Epithelial cell of esophagus (primary cell): ENCODE measurements around the gene BORCS5.

Experiments
- DNase-seq: peaks from one replicate; pipeline ENCODE4 v3.0.0; 2010; ENCODE audit warnings: low read depth
- H3K4me3 ChIP-seq: 2 replicates; pipeline ENCODE4 v1.5.1; 2011; ENCODE audit warnings: mild to moderate bottlenecking, low read length, control low read depth
- TF ChIP-seq, protein P1 (sequence below): IDR thresholded peaks from 2 replicates; pipeline ENCODE4 v1.5.1; 2011; ENCODE audit warnings: low read depth, mild to moderate bottlenecking, low read length, control low read depth, inconsistent platforms; ENCODE audit not compliant: insufficient read depth; ENCODE audit errors: missing control alignments

BORCS5 gene

DNA sequence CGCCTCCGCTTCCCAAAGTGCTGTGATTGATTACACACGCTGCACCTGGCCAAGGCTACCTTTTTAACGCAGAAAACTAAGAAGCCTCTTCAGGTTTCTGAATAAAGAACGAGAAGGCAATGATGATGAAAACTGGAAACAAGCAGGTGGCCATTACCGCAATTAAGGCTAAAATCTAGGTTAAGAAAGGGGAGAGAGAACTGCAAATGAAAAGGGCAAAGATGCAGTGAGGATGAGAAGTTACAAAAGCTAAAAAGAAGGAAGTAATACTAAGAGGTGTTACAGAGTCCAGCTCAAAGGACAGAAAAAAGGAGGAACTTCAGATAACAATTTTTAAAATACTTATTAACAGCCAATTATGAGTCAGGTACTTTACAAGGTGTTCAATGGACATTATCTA is 126.1 kb downstream of the BORCS5 start:
- no peak overlapping the region for H3K4me3 ChIP-seq
- no peak for DNase-seq
- TF ChIP-seq, protein P1, sequence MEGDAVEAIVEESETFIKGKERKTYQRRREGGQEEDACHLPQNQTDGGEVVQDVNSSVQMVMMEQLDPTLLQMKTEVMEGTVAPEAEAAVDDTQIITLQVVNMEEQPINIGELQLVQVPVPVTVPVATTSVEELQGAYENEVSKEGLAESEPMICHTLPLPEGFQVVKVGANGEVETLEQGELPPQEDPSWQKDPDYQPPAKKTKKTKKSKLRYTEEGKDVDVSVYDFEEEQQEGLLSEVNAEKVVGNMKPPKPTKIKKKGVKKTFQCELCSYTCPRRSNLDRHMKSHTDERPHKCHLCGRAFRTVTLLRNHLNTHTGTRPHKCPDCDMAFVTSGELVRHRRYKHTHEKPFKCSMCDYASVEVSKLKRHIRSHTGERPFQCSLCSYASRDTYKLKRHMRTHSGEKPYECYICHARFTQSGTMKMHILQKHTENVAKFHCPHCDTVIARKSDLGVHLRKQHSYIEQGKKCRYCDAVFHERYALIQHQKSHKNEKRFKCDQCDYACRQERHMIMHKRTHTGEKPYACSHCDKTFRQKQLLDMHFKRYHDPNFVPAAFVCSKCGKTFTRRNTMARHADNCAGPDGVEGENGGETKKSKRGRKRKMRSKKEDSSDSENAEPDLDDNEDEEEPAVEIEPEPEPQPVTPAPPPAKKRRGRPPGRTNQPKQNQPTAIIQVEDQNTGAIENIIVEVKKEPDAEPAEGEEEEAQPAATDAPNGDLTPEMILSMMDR: no peak

DNA sequence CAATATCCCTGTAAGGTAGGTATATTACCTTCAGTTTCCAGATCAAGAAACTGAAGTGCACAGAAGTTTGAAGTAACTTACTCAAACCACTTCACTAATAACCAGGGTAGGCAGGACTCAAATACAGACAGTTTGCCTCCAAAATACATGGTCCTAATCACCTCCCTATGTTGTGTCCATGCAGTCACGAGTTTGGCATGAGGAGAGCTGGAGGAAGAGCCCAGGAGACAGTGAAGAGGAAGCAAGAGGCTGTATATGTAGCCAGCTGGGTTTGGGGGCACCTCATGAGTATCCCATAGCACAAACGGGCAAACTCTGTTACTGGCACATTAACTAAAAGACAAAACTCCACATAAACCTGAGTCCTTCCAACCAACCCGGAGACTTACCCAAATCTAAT is 126.6 kb downstream of the BORCS5 start:
- no peak for DNase-seq
- TF ChIP-seq, protein P1: no peak
- no peak overlapping the region for H3K4me3 ChIP-seq

DNA sequence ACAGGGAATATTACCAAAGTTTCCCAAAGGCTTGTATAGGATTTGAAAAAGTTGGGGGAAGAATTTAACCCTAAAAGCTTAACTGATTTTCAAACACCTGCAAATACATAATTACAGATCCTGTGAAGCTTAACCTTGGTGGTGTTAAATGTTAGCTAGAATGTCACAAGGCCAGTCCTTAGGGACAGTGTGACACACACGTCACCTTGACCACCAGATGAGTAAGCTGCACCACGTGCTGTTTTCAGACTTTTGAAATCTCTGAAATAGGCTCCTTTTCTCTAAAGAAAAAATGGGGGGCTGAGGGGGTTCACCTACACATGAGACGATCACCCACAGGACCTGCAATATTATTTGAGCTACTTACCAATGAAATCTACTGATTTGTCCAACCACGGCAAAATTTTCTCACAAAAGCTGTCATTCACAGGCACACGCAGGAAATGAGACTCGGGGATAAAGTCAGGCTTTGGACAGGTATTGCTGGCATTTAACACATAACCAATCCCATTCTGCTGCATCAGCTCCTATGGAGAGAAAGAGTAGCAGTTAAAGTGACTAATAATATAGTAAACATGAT is 129.9 kb downstream of the BORCS5 start:
- no peak for DNase-seq
- TF ChIP-seq, protein P1: no peak
- no peak overlapping the region for H3K4me3 ChIP-seq

DNA sequence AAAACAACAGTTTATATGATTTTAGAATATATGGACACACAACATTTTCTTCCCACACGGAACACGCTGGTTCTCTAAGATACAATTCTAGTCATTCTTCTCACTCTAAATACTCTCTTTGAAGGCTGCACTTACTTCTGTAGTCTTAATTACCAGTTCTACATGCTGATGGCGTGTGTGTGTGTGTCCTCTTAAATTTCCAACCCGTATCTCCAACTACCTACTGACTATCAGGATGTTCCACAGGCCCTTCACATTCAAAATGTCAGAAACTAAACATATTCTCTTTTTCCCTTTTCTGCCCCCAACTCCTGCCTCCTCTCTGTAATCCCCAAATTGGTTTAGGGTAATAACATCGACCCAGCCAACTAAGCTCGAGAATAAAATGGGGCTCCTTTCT is 130.6 kb downstream of the BORCS5 start:
- TF ChIP-seq, protein P1: no peak
- no peak overlapping the region for H3K4me3 ChIP-seq
- DNase-seq: no peak

DNA sequence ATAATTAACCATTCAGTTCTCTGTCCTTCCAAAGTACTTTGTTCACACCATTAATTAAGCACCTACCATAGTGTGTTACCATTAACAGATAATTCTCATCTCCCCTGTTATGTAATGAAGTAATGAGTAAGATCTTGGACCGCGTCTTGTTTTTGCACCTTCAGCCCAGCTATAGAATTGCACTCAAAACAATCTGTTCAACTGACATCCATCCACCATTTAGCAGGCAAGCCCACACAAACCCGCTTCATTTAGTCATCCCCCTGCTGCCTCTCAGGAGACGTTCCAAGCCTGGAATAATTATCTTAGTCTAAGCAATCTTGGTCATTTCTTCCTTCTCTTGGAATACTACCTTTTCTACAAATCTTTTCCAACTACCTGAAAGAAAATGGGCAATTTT is 131.4 kb downstream of the BORCS5 start:
- TF ChIP-seq, protein P1: no peak
- H3K4me3 ChIP-seq: no peak overlapping the region
- DNase-seq: no peak

DNA sequence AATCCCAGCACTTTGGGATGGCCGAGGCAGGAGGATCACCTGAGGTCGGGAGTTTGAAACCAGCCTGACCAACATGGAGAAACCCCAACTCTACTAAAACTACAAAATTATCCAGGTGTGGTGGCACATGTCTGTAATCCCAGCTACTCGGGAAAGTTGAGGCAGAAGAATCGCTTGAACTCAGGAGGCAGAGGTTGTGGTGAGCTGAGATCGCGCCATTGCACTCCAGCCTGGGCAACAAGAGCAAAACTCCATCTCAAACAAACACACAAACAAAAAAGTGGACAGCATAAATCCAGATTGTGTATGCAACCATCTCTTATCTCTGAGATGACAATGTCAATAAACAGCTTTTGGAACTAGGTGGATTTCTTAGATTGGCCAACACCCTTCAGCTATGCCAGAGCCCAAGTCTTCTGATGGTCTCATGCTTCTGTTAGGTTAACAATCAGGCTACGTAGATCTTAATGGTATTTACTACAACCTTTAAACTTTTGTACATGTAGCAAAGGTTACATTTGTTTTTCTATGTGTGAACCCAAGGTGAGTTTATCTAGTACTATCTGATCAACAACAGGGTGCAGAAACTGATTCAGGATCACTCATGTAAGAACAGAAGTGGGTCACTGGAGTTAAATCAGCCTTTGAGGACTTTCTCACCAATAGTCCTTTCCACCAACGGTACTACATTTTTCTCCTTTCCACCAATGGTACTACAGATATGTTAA is 132.1 kb downstream of the BORCS5 start:
- DNase-seq: no peak
- no peak overlapping the region for H3K4me3 ChIP-seq
- TF ChIP-seq, protein P1: no peak

DNA sequence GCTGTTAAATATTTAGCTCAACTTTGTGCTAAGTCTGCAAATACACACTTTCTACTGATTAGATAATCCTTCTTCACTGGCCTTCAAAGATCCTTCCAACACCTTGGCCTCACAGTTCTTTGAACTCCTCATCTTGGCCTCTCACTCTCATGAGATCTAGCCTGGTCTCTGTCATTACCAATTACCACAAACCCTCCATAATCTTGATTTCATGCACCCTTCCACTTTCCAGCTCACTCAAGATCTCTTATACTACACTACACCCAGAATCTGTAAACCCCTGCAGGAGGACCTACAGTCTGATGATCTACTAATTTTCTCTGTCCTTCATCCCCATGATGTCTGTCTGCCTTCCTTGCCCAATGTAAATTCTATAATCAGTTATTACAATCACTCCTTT is 134.7 kb downstream of the BORCS5 start:
- no peak overlapping the region for H3K4me3 ChIP-seq
- no peak for DNase-seq
- TF ChIP-seq, protein P1: no peak
